ENCODE data around the gene SLC9A9. TPM values are rescaled to one million over a fixed set of nuclear protein-coding genes. Genes with fewer than 3 reads are reported as not detected.

Gene SLC9A9
- total and polyA plus RNA-seq, 2 of the 8 experiments (the other 6 are each of a cell fraction or from before 2014, with no cell fraction given) = 0.48 to 1.1 TPM

DNA sequence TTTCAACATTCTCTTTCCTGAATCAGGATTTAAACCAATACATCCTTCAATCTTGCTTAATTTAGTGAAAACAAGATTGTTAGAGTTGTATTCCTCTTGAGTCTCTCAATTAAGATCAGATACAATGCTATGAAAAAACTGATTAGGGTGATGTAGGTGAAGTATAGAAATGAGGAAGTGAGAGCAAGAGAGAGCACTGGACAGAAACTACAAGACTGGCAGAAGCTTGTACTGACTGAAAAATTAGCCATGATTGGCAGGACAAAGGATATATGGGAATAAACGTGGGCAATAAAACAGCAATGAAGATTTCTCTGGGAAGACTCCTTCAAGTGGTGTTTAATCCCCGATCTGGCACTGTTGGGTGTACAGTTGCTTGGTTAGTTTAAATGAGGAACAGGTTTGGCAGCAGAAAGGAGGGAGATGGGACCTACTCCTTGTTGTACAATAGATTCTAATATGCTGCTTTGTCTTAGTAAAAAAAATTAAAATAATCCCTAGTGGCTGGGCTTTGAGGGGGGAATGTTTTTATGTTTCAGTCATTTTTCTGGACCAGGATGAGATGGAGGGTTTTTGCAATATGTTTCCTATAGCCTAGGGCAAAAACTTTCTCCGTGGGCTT lies 252.7 kb downstream of the SLC9A9 start:
- Histone ChIP-seq H3K9ac (replicated peaks in 1 of 4; ENCODE audit: extremely low read depth in 1 of 4, low read depth in 3 of 4, low read length in 3 of 4) (no peak overlapping the region), H3K23me2 (ENCODE audit: low read depth, low read length) (no peaks in the 10 kb centered on the region), H3K36me3 (ENCODE audit: control insufficient read depth in 2 of 4, insufficient read depth in 4 of 4, low read length in 3 of 4) (no peaks in the 10 kb centered on the region), H3K4me1 (replicated peaks in 1 of 4; ENCODE audit: control insufficient read depth in 3 of 4, insufficient read depth in 4 of 4, low read length in 3 of 4) (peaks cover 5 to 16% (median 14%) of the 10 kb centered on the region in 4 experiments), H3K56ac (replicated peaks; ENCODE audit: insufficient read length, low read depth, low read length) (no peak overlapping the region), H4K5ac (ENCODE audit: insufficient read length, low read depth, low read length) (no peak overlapping the region), H3K18ac (ENCODE audit: extremely low read depth, low read length) (no peak overlapping the region), H4K20me1 (replicated peaks in 1 of 2; ENCODE audit: control insufficient read depth in 1 of 2, insufficient read depth in 2 of 2, low read length in 2 of 2) (no peaks in the 10 kb centered on the region), H3K27me3 (replicated peaks in 1 of 4; ENCODE audit: control insufficient read depth in 3 of 4, extremely low read depth in 1 of 4, insufficient read depth in 3 of 4, low read length in 3 of 4) (no peaks in the 10 kb centered on the region), H2BK12ac (ENCODE audit: low read depth, low read length) (no peak overlapping the region), H2BK20ac (ENCODE audit: low read length) (no peak overlapping the region), H3K4me3 (ENCODE audit: extremely low read depth in 1 of 4, insufficient read depth in 2 of 4, low read depth in 3 of 4, low read length in 4 of 4) (no peak overlapping the region), H2AK5ac (ENCODE audit: low read depth, low read length) (no peak overlapping the region), H3K79me1 (ENCODE audit: low read depth, low read length) (no peaks in the 10 kb centered on the region), H2BK5ac (ENCODE audit: low read depth, low read length) (no peak overlapping the region), H4K91ac (replicated peaks; ENCODE audit: insufficient read length, low read length) (no peak overlapping the region), H3K79me2 (ENCODE audit: control insufficient read depth in 1 of 2, insufficient read depth in 2 of 2, low read length in 2 of 2) (no peaks in the 10 kb centered on the region), H3K27ac (ENCODE audit: low read depth, low read length) (no peak overlapping the region), H3K4ac (replicated peaks; ENCODE audit: insufficient read length, low read depth, low read length) (no peak overlapping the region), H3K9me3 (ENCODE audit: insufficient read depth in 2 of 2, low read depth in 1 of 2, low read length in 1 of 2) (no peaks in the 10 kb centered on the region), H3K23ac (ENCODE audit: insufficient read length) (no peak overlapping the region), H2BK120ac (replicated peaks; ENCODE audit: low read depth, low read length) (no peak overlapping the region), H4K8ac (ENCODE audit: extremely low read depth, insufficient read depth, low read length) (no peak overlapping the region), H2AFZ (ENCODE audit: low read length) (no peak overlapping the region), H2BK15ac (ENCODE audit: low read length) (no peak overlapping the region), H3K14ac (ENCODE audit: insufficient read length) (no peak overlapping the region), H3K4me2 (ENCODE audit: insufficient read depth in 1 of 2, low read depth in 2 of 2, low read length in 2 of 2) (no peak overlapping the region)
- ChIA-PET CTCF (ENCODE audit: partially characterized antibody) (interaction anchor here (1.1 kb wide), 1 partner anchor 294 kb away, joined by 3 read pairs; no protein-coding TSS in a partner anchor), POLR2A (ENCODE audit: partially characterized antibody) (no interaction called here)
- FAIRE-seq (no peak), DNase-seq (ENCODE audit: low read depth in 1 of 2, low spot score in 2 of 2) (no peak)
- TF ChIP-seq SP1 (IDR thresholded peaks at IDR 0.05; ENCODE audit: low read depth, low read length) (no peak), SUZ12 (IDR thresholded peaks at IDR 0.05; ENCODE audit: low read length) (no peak), RXRA (IDR thresholded peaks at IDR 0.05; ENCODE audit: insufficient read depth, low read depth, low read length) (no peak), CBX8 (IDR thresholded peaks at IDR 0.05; ENCODE audit: borderline replicate concordance, low read depth, low read length) (no peak), SAP30 (IDR thresholded peaks at IDR 0.05; ENCODE audit: insufficient read depth, insufficient replicate concordance, low read length) (no peak), KDM1A (IDR thresholded peaks at IDR 0.05; ENCODE audit: borderline replicate concordance, low read length) (no peak), FOSL1 (IDR thresholded peaks at IDR 0.05; ENCODE audit: insufficient read depth, low read depth, low read length) (no peak)
- TF ChIP-seq, protein P1, sequence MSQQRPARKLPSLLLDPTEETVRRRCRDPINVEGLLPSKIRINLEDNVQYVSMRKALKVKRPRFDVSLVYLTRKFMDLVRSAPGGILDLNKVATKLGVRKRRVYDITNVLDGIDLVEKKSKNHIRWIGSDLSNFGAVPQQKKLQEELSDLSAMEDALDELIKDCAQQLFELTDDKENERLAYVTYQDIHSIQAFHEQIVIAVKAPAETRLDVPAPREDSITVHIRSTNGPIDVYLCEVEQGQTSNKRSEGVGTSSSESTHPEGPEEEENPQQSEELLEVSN (IDR thresholded peaks at IDR 0.05) = no peak
- 92% methylated on average over 3 of the region's 3 CpGs; no CpG with 5 or more reads in 1 of the 2 experiments for WGBS, 2 experiments (ENCODE audit: extremely low coverage in 1 of 2, insufficient coverage in 1 of 2, insufficient read length in 1 of 2, insufficient replicate concordance in 2 of 2, low coverage in 1 of 2, low lambda C conversion rate in 2 of 2, missing lambda C conversion rate in 1 of 2)
